Rectal smooth muscle tissue (tissue), 1 donor: Measurements from ENCODE around the gene TM4SF18.

Experiments
- H3K27ac ChIP-seq: one replicate; pipeline ENCODE4 v1.7.0; 2013; ENCODE audit warnings: low read depth, low read length, inconsistent platforms
- H3K27me3 ChIP-seq: one replicate; pipeline ENCODE4 v1.7.0; 2013; ENCODE audit warnings: low read length; ENCODE audit not compliant: control insufficient read depth, insufficient read depth
- H3K36me3 ChIP-seq: one replicate; pipeline ENCODE4 v1.7.0; 2013; ENCODE audit warnings: low read length; ENCODE audit not compliant: control insufficient read depth, insufficient read depth
- H3K4me1 ChIP-seq: one replicate; pipeline ENCODE4 v1.7.0; 2013; ENCODE audit warnings: low read length; ENCODE audit not compliant: control insufficient read depth, insufficient read depth
- H3K4me3 ChIP-seq: one replicate; pipeline ENCODE4 v1.7.0; 2013; ENCODE audit warnings: low read length
- H3K9ac ChIP-seq: one replicate; pipeline ENCODE4 v1.7.0; 2013; ENCODE audit warnings: low read length

TM4SF18 gene

GRCh38 chr3:149374391-149374790 lies 41.0 kb upstream of the TM4SF18 start:
- H3K27ac ChIP-seq, result no peak overlapping the region
- no peaks in the 10 kb centered on the region for H3K27me3 ChIP-seq
- H3K4me1 ChIP-seq, result peaks cover 2% of the 10 kb centered on the region
- peaks cover 3% of the 10 kb centered on the region for H3K36me3 ChIP-seq
- no peak overlapping the region for H3K9ac ChIP-seq
- no peak overlapping the region for H3K4me3 ChIP-seq

GRCh38 chr3:149373235-149374125 lies 40.0 kb upstream of the TM4SF18 start:
- Histone ChIP-seq H3K27ac (no peak overlapping the region), H3K9ac (no peak overlapping the region), H3K36me3 (peaks cover 3% of the 10 kb centered on the region), H3K4me1 (peaks cover 2% of the 10 kb centered on the region), H3K4me3 (no peak overlapping the region), H3K27me3 (no peaks in the 10 kb centered on the region)

GRCh38 chr3:149371723-149372114 lies 38.3 kb upstream of the TM4SF18 start:
- no peak overlapping the region for H3K9ac ChIP-seq
- H3K4me1 ChIP-seq, result peaks cover 2% of the 10 kb centered on the region
- no peak overlapping the region for H3K27ac ChIP-seq
- peaks cover 3% of the 10 kb centered on the region for H3K36me3 ChIP-seq
- H3K27me3 ChIP-seq, result no peaks in the 10 kb centered on the region
- H3K4me3 ChIP-seq, result no peak overlapping the region

GRCh38 chr3:149371001-149371722 lies 37.7 kb upstream of the TM4SF18 start:
- no peaks in the 10 kb centered on the region for H3K27me3 ChIP-seq
- no peak overlapping the region for H3K27ac ChIP-seq
- peaks cover 3% of the 10 kb centered on the region for H3K36me3 ChIP-seq
- no peak overlapping the region for H3K4me3 ChIP-seq
- no peak overlapping the region for H3K9ac ChIP-seq
- H3K4me1 ChIP-seq, result peaks cover 2% of the 10 kb centered on the region

- peaks cover 3% of the 10 kb centered on the region for H3K36me3 ChIP-seq
- peak overlapping the region; percentile 54 for H3K27ac ChIP-seq
- H3K27me3 ChIP-seq, result no peaks in the 10 kb centered on the region
- no peak overlapping the region for H3K9ac ChIP-seq
- H3K4me1 ChIP-seq, result peaks cover 2% of the 10 kb centered on the region
- no peak overlapping the region for H3K4me3 ChIP-seq
Measured at GRCh38 chr3:149369991-149370866, 36.8 kb upstream of the TM4SF18 start.

GRCh38 chr3:149368674-149369497 lies 35.5 kb upstream of the TM4SF18 start:
- no peak overlapping the region for H3K27ac ChIP-seq

GRCh38 chr3:149368201-149368673 lies 34.8 kb upstream of the TM4SF18 start:
- Histone ChIP-seq H3K27me3 (no peaks in the 10 kb centered on the region), H3K4me1 (peaks cover 2% of the 10 kb centered on the region), H3K9ac (no peak overlapping the region), H3K27ac (no peak overlapping the region), H3K4me3 (no peak overlapping the region), H3K36me3 (peaks cover 3% of the 10 kb centered on the region)

More at GRCh38 chr3:149368674-149369497, 35.5 kb upstream of the TM4SF18 start:
- Histone ChIP-seq H3K4me1 (peaks cover 2% of the 10 kb centered on the region), H3K4me3 (no peak overlapping the region), H3K36me3 (peaks cover 3% of the 10 kb centered on the region), H3K9ac (no peak overlapping the region), H3K27me3 (no peaks in the 10 kb centered on the region)

GRCh38 chr3:149366941-149367840 lies 33.8 kb upstream of the TM4SF18 start:
- peaks cover 2% of the 10 kb centered on the region for H3K4me1 ChIP-seq
- no peak overlapping the region for H3K27ac ChIP-seq

GRCh38 chr3:149366031-149366430 lies 32.6 kb upstream of the TM4SF18 start:
- no peaks in the 10 kb centered on the region for H3K27me3 ChIP-seq
- H3K36me3 ChIP-seq, result no peaks in the 10 kb centered on the region
- H3K9ac ChIP-seq, result no peak overlapping the region
- H3K27ac ChIP-seq, result no peak overlapping the region
- peaks cover 2% of the 10 kb centered on the region for H3K4me1 ChIP-seq
- no peak overlapping the region for H3K4me3 ChIP-seq

More at GRCh38 chr3:149366941-149367840, 33.8 kb upstream of the TM4SF18 start:
- no peaks in the 10 kb centered on the region for H3K27me3 ChIP-seq
- H3K4me3 ChIP-seq, result no peak overlapping the region
- H3K36me3 ChIP-seq, result peaks cover 3% of the 10 kb centered on the region
- H3K9ac ChIP-seq, result no peak overlapping the region

GRCh38 chr3:149364624-149365023 lies 31.2 kb upstream of the TM4SF18 start:
- Histone ChIP-seq H3K36me3 (no peaks in the 10 kb centered on the region), H3K27me3 (no peaks in the 10 kb centered on the region), H3K4me1 (no peaks in the 10 kb centered on the region), H3K9ac (no peak overlapping the region), H3K4me3 (no peak overlapping the region), H3K27ac (no peak overlapping the region)

- no peaks in the 10 kb centered on the region for H3K4me1 ChIP-seq
- H3K27ac ChIP-seq, result no peak overlapping the region
- H3K9ac ChIP-seq, result no peak overlapping the region
- no peak overlapping the region for H3K4me3 ChIP-seq
- no peaks in the 10 kb centered on the region for H3K27me3 ChIP-seq
- H3K36me3 ChIP-seq, result no peaks in the 10 kb centered on the region
Measured at GRCh38 chr3:149363053-149363452, 29.6 kb upstream of the TM4SF18 start.
